Uterus (tissue), 2 donors: ENCODE results near the gene TIMM23.
A peak's percentile ranks its signal among the peaks of the same experiment; 100 is the strongest.
"Not testable (repeated sequence)": the region's sequence is repeated elsewhere in the genome, so short reads cannot be mapped to it uniquely, and the experiment has no call there.

Experiments
- POLR2A ChIP-seq, 2 donors: fragments of 450-650 bp; IDR thresholded peaks; one replicate each; pipeline ENCODE4 v1.6.1; 2016; ENCODE audit warnings: antibody characterized with exemption in 2 of 2, mild to moderate bottlenecking in 1 of 2, moderate library complexity in 1 of 2
- TF ChIP-seq, protein P1 (sequence below), 4 experiments: fragments of 200-600 bp in 2 of 4; fragments of 450-650 bp in 2 of 4; sonication (generic) in 2 of 4; IDR thresholded peaks; one replicate each; pipeline ENCODE4 v1.5.1; 2016 to 2019; ENCODE audit warnings: antibody characterized with exemption in 4 of 4, mild to moderate bottlenecking in 2 of 4, moderate library complexity in 1 of 4

DNA sequence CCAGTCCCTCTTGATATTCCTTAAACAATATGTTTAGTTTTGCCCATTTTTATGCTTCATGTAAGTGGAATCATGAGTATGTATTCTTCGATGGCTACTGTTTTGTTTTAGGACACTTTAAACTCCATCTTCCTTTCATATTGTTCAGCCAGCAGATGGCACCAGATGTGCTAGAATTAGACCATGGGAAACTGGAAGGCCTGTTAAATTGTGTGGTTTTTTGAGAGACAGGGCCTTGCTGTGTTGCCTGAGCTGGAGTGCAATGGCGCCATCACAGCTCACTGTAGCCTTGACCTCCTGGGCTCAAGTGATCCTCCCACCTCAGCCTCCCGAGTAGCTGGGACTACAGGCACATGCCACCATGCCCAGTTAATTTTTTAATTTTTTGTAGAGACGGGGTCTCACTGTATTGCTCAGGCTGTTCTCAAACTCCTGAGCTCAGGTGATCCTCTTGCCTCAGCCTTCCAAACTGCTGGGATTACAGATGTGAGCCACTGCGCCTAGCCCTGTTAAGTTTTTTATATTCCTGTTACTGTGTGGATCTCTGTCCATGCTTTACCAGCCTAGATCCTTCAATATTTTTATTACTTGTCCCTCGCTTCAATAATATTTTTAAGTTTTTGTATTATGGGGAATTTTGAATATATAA is 11.4 kb downstream of the TIMM23 start:
- TF ChIP-seq, protein P1, sequence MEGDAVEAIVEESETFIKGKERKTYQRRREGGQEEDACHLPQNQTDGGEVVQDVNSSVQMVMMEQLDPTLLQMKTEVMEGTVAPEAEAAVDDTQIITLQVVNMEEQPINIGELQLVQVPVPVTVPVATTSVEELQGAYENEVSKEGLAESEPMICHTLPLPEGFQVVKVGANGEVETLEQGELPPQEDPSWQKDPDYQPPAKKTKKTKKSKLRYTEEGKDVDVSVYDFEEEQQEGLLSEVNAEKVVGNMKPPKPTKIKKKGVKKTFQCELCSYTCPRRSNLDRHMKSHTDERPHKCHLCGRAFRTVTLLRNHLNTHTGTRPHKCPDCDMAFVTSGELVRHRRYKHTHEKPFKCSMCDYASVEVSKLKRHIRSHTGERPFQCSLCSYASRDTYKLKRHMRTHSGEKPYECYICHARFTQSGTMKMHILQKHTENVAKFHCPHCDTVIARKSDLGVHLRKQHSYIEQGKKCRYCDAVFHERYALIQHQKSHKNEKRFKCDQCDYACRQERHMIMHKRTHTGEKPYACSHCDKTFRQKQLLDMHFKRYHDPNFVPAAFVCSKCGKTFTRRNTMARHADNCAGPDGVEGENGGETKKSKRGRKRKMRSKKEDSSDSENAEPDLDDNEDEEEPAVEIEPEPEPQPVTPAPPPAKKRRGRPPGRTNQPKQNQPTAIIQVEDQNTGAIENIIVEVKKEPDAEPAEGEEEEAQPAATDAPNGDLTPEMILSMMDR (IDR thresholded peaks at IDR 0.05) = peak in 2 of 4 experiments; percentile 18 to 19
- TF ChIP-seq POLR2A (IDR thresholded peaks at IDR 0.05) = not testable (repeated sequence)
